ENCODE results near the gene APBA2.

DNA sequence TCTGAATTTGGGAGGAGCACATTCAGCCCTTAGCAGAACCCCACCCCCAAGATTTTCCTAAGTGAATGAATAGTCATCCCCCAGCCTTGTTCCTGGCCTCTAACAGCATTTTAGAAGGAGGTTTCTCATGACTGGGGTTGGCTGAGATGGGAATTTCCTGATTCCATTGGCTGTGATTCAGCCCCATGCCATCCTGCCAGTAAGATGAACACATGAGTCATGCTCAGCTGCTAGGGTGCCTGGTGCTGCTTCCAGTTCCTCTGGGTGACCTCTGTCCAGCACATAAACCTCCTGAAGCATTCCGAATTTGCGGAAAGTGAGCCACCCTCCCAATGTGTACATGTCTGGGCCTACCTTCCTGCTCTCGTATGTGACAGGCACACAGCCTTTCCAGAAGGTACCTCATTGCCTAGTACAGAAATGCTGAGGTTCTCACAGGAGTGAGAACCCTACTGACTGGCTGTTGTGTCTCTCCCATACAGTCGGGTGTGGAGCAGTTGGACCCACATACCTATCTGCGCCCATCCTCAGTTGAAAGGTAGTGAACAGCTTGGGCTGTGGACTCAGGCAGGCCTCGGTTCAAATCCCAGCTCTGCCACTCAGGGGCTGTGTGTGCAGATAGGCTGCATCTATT is 91.7 kb downstream of the APBA2 start:
- TF ChIP-seq, protein P1, sequence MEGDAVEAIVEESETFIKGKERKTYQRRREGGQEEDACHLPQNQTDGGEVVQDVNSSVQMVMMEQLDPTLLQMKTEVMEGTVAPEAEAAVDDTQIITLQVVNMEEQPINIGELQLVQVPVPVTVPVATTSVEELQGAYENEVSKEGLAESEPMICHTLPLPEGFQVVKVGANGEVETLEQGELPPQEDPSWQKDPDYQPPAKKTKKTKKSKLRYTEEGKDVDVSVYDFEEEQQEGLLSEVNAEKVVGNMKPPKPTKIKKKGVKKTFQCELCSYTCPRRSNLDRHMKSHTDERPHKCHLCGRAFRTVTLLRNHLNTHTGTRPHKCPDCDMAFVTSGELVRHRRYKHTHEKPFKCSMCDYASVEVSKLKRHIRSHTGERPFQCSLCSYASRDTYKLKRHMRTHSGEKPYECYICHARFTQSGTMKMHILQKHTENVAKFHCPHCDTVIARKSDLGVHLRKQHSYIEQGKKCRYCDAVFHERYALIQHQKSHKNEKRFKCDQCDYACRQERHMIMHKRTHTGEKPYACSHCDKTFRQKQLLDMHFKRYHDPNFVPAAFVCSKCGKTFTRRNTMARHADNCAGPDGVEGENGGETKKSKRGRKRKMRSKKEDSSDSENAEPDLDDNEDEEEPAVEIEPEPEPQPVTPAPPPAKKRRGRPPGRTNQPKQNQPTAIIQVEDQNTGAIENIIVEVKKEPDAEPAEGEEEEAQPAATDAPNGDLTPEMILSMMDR (conservative IDR thresholded peaks at IDR 0.05; ENCODE audit: low read depth, low read length) = no peak
- TF ChIP-seq EZH2 (IDR thresholded peaks at IDR 0.05; ENCODE audit: borderline replicate concordance, low read depth, low read length, poor library complexity, severe bottlenecking) = no peak
